Dermis microvascular lymphatic vessel endothelial cell (primary cell): ENCODE results near the gene MYL9. TPM values are rescaled to one million over a fixed set of nuclear protein-coding genes. Genes with fewer than 3 reads are reported as not detected.
"Not testable (repeated sequence)": the region's sequence is repeated elsewhere in the genome, so short reads cannot be mapped to it uniquely, and the experiment has no call there.

Source experiments
- DNase-seq, 2 donors: peaks; one replicate each; pipeline versions ENCODE4 v3.0.0 to v3.0.0-alpha.2; 2010; ENCODE audit warnings: low read depth in 2 of 2
- total RNA-seq: library from RNA; depleted of rRNA; stranded (reverse); fragments of >200 nt; gene quantifications from 2 replicates; pipeline ENCODE4 v1.2.1, GENCODE V29; 2014

MYL9 gene
- 0.77 and 1.8 TPM in 2 replicates for total RNA-seq

DNA sequence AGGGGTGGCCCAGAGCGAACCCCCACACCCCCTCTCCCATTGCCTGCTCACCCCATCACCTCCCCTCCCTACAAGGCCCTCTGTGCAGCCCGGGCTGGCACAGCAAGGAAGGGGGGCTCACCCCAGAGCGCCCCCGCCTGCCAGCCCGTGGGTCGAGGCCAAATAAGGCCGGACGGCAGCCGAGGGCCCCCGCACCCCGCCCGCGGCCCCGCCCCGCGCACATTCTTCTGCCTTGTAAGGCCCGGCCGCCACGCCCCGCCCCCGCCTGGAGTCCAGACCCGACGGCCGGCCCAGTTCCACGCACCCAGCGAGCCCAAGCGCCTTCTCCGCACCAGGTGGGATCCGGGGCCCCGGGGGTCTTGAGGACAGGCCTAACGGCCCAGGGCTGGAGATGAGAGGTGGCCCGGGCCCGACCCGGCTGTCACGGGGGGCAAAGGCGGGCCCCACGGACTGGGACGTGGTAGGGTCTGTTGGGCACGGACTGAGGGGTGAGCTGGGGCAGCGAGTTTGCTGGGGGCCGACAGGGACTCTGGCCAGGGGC is at the start of gene MYL9:
MYL9 (plus strand) TSS at position 293 of the 541 bp plus-strand sequence. CDS start 3,366 bp downstream, outside the sequence.
- peak in 1 of 2 donors; percentile 57 for DNase-seq

DNA sequence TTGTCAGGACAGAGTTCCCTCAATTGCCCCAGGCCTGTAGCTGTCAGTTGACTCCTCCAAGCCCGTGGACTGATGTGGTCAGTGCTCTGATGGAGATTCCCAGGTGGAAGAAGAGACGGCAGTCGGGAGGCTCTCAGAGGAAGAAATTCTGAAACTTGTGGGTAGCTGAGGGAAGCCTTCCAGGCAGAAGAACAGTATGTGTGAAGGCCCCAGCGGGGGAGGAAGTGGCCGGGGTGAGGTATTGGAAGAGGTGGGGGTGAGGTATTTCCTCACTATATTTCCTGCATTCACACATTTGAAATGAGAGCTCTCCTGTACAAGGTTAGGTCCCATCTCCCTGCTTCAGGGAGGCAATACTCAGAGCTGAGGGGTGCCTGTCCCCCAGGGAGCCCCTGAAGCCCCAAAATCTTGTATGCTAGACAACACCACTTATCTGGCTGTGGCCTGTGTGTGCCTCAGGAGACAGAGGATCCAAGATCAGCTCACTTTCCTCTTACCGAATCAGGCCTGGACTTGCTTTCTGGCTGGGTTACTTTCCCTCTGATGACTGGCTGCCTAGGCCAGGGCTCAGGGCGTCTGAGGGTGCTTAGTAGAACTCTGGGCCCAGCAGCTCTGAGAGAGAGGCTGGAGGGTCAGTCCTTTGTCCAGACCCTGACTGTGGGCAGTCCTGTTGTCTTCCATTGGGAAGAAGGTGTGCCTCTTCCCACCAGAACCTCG is 49.3 kb upstream of the MYL9 start:
- peak in 1 of 2 donors; percentile 44 for DNase-seq

DNA sequence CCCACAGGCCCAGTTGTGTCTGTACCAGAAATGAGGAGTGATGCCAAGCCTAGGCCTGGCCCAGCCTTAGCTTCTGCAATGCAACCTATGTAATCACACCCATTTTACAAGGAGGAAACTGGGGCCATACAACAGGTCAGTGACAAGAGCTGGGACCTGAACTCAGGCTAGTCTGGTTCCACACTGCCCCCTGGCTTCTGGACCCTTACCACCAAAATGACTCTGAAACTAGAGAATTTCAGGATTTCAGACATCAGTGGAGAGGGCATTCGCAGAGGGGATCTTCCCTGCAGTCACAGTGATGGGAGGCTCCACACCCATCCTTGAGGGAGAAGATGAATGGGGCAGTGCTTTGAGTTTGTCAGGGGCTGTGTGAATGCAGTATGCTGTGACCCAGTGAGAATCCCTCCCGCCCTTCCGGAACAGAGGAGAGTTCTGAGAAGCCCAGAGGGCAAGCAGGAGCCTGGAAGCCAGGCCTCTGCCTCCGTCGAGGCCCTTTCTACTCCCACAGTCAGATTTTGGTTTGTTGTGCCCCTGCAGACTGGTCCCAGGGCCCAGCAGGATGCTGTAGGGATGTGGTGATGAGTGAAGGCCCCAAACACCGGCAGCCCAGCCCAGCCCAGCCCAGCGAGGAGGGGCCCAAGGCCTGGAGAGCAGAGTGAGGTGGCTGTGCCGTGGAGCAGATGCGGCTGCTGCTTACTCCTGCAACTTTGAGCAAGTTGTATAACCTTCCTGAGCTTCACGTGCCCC is 48.1 kb upstream of the MYL9 start:
- peak in 1 of 2 donors; percentile 55 for DNase-seq

DNA sequence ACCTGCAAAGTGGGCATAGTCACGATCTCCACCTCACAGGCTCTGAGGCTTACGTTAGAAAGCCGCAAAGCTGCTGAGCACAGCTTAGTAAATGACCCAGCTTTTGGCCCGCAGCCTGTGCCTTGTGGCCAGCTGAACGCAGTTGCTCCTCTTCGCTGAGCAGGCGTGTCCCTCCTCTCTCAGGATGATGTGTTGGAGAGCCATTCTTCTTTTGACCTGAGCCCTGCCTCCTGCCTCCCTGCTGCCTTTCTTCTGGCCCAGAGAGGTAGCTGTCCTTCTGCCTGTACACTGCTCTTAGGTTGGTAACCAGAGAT is 47.6 kb upstream of the MYL9 start:
- DNase-seq, result no peak

DNA sequence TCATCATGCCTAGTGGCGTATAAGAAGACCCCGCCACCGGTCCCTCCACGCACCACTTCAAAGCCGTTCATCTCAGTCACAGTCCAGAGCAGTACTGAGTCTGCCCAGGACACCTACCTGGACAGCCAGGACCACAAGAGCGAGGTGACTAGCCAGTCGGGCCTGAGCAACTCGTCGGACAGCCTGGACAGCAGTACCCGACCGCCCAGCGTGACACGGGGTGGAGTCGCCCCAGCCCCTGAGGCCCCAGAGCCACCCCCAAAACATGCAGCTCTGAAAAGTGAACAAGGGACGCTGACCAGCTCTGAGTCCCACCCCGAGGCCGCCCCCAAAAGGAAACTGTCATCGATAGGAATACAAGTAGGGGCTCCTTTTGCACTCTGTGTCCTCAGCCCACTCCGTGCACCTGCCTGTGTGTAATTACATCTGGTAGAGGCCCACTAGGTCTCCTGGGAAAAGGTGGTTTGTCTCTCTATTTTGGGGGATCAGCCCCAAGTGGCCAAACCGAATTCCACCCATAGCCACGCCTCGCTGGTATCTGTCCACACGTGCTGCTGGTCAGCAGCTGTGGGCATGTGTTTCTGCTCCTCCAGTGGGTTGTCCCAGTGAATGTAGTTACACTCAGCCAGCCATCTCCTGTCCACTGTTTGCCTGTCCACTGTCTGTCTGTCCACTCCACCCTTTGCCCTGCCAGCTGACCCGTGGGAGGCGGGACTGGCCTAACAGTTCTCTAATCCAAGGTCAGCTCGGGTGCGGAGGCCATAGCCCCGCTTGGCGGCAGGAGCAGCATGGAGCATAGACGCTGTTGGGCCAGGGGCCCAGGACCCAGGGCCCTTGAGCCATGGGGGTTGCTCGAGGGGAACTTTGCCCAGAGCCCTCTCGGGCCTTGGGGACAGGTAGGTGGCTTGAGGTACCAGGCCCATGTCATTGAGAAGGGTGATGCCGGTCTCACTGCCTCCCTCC is 44.3 kb upstream of the MYL9 start:
- no peak for DNase-seq

DNA sequence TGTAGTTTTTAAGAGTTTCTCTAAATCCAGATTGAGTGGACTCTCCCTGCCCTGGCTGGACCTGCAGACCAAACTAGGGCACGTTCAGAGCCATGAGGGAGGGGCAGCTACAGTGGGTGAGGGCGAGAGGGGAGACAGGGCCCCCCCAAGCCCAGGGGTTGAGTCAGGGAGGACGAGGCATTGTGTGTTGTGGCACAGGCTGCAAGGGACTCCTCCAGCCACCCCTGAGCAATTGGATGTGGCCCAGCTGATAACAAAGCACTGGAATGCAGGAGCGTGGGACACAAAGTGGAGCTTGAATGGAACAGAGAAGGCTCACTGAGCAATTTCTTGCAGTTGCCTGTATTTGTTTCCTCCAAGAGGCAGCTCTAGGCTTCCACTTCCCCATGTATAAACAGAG is 43.5 kb upstream of the MYL9 start:
- DNase-seq, result no peak

DNA sequence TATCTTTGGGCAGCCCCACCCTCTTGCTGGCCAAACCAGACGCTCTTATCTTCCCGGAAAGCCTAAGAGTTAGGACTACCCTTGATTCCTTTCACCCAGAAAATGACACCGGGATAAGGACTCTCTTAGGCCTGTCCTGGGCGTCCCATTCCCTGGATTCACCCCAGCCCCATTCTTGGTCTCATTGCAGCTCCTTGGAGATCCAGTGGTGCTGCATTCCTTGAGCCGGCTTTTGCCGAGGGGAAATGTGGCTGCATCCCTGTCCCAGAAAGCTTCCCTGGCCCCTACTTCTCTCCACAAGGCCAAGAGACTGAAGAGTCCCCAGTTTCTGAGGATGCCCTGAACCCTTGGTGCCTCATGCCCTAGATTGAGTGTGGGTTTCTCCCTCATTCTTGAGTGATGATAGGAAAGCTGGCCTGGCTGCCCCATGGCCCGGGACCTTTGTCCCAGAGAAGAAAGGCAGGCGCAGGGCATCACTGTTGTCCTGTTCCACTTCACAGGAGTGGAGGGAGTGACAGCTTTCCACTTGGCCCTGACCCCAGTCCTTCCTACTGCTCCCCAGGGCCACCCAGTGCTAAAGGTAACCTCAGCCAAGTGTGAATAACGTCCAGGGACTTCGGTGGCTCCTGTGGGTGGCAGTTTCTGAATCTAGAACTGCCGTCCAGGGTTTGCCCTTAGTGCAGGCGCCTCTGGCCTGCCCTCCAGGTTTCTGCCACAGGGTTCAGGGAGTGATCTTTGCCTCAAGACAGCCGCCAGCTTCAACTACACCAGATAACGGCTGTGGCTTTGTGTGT is 42.7 kb upstream of the MYL9 start:
- DNase-seq, result no peak

DNA sequence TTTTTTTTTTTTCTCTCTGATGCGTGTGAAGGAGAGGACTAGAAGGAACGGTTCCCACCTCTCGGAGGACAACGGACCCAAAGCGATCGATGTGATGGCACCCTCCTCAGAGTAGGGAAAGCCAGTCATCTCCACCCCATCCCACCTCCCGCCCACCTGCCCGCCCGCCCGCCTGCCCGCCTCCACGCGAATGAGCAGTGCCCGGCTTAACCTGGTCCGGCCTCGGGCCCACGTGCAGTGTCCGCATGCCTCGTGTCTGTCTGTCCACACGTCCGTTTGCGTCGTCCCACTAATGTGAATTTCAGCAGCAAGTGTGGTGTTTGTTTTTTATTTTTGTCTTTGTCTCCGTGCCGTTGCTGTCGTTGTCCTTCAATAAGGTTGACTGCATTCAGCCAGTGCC is 42.1 kb upstream of the MYL9 start:
- DNase-seq, result no peak

DNA sequence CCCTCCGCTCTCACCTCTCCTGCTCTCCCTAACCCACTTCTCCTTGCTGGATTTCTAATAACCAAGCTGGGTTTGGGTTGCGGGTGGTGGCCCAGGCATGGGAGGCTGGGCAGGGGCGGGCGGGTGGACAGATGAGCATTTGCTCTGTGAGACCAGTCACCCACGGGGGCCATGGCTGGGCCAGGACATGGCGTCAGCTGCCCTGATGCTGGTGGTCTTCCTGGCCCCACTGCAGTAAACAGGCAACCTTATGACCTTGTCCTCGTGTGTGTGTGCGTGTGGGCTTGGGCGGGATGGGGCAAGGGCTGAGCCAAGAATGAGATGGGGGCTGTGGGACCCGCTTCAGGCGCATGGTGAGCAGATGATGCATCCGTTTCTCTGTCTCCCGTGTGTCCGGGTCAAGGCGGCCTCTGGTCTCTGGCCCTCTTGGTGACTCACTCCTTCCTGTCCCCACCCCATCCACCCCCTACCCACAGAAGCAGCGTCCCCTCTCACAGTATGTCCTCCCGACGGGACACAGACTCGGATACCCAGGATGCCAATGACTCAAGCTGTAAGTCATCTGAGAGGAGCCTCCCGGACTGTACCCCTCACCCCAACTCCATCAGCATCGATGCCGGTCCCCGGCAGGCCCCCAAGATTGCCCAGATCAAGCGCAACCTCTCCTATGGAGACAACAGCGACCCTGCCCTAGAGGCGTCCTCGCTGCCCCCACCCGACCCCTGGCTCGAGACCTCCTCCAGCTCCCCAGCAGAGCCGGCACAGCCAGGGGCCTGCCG is 41.4 kb upstream of the MYL9 start:
- peak in 1 of 2 donors; percentile 49 for DNase-seq

DNA sequence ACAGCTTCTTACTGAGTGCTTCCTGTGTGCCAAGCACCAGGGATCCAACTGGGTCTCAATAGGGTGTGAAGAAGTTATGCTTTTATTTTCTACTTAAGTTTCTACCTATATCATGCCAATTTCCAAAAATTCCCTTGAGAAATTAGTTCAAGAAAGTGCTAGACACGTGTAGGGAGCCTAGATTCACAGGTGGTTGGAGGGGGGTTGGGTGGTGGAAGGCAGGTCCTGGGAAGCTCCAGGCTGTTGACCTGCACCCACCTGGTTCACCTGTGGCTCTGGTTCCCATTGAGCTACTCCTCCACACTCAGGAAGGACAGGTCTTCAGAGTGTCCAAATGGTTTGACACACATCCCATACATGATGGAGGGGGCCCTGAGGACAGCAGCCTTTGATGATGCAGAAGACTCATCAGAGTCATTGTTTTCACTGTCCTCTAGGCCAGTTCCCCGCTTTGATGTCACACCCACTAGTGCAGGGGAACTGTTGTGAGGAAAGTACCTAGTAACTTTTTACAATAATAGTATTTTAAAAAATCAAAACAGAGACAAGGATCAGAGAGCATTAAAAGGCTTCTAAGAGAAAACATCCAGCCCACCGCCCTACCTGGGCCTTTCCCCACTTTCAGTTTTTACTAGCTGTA is 39.8 kb upstream of the MYL9 start:
- DNase-seq, result no peak

DNA sequence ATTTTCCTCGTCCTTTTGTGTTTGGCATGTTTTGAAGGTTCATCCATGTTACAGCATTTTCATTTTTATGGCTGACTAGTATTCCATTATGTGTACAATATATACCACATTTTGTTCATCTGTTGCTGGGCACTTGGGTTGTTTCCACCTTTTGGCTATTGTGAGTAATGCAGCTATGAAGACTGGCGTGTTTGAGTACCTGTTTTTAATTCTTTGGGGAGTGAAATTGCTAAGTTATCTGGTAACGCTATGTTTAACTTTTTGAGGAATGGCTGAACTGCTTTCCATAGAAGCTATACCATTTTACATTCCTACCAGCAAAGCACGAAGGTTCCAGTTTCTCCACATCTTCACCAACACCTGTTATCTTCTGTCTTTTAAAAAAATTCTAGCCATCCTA is 37.0 kb upstream of the MYL9 start:
- no peak for DNase-seq

DNA sequence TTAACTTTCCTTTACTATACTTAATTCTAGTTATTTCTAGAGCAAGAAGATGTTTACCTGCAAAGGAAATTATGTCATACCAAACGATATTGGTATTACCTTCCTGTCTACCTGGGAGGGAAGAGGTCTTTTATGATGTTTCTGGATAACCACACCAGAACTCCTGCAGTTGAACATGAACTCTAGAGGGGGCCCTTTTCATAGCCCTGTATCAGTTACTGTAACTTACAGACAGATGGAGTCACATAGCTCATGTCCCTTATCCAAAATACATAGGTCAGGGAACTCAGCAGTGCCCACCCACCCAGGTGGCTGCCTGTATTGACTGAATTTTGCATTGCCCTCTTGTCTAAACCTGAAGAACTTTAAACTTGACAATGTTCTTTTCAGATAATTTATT is 35.1 kb upstream of the MYL9 start:
- peak in 1 of 2 donors; percentile 33 for DNase-seq

DNA sequence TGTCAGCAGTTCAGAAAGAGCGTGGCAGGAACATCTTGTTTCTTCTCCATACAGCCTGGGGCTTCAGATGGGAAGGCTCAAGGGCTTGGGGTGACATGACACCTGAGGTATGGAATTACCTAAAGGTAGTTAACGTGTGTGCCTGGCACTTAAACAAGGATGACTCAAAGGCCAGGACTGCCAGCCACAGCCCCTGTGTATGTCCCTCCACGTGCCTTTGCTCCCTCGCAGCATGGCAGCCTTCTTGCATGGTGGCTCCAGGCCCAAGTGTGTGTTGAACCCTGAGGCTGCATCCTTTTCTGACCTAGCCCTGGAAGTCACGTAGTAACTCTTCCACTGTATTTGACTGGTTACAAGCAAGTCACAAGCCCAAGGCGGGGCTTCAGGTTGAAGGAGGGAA is 33.6 kb upstream of the MYL9 start:
- DNase-seq, result no peak

DNA sequence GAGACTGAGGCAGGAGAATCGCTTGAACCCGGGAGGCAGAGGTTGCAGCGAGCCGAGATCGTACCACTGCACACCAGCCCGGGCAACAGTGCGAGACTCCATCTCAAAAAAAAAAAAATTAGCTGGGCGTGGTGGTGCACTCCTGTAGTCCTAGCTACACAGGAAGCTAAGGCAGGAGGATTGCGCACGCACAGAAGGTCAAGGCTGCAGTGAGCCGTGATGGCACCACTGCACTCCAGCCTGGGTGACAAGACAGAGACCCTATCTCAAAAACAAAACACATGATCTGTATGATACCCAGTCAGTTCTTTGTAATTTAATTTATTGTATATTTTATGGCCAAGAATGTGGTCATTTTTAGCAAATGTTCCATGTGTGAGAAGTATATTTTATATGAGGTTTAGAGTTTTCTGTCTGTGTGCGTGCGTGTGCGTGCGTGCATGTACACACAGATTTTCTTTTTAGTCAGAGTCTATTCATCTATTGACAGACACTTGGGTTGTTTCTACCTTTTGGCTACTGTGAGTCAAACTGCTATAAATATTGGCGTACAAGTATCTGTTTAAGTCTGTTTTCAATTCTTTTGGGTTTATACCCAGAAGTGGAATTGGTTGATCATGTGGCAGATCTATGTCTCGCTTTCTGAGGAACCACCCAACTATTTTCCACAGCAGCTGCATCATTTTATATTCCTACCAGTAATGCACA is 22.2 kb upstream of the MYL9 start:
- no peak for DNase-seq

DNA sequence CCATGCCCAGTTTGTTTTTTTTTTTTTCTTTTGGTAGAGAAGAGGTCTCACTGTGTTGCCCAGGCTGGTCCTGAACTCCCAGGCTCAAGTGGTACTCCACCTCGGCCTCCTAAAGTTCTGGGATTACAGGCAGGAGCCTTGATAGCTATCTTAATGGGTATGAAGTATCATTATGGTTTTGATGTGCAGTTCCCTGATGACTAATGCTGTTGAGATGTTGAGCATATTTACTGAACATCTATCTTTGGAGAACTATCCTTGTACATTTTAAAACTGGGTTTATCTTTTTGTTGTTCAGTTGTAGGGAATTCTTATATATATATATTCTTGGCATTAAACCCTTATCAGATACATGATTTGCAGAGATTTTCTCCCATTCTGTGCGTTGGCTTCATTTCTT is 21.4 kb upstream of the MYL9 start:
- DNase-seq, result no peak

DNA sequence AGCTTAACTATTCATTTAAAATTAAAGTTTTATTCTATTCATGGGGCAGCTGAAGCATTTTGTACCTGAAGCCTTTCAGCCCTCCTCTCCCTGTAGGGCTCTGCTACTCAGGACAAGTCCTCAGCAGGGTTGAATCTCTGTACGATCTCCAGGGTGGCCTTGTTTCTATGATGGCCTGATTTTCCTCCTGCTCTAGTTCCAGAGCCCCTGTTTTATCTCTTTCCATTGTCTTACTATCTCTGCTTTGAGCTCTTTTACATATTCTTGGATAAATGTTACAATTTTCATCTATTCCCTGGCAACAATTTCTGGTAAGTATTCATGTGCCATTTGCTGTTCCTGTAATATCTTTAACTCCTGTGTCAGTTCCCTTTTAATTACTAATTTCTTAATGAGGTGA is 19.8 kb upstream of the MYL9 start:
- DNase-seq, result no peak

DNA sequence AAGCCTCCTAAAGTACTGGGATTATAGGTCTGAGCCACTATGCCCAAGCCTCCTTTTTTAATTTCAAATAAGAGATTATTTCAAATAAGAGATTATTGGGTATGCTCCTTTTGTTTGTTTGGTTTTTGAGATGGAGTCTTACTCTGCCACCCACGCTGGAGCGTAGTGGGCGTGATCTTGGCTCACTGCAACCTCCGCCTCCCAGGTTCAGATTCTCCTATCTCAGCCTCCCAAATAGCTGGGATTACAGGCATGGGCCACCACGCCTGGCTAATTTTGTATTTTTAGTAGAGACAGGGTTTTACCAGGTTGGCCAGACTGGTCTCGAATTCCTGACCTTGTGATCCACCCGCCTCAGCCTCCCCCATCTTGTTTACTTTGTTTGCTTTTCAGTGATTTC is 18.9 kb upstream of the MYL9 start:
- not testable (repeated sequence) for DNase-seq

DNA sequence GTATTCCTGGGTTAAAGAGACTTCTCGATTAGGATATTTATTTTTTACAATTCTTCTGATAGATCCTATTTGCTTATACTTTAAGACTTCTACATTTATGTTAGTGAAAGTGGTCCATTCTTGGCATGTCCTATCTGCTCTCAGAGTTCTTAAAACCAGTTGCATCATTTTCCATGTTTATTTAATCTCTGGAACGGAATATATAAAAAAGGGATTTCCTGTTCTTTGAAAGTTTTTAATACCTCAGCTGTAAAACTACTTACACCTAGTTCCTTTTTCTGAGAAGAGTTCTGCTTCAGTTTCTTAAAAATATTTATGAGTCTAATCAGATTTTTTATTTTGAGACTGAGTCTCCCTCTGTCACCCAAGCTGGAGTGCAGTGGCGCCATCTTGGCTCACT is 18.0 kb upstream of the MYL9 start:
- DNase-seq, result no peak
